ENCODE measurements around the gene ACER3. TPM values are rescaled to one million over a fixed set of nuclear protein-coding genes. Genes with fewer than 3 reads are reported as not detected.

ACER3 gene
- total and polyA plus RNA-seq, 2 donors (not counting 1 experiment from before 2014, with no cell fraction given), result 3.3 to 12.9 TPM

DNA sequence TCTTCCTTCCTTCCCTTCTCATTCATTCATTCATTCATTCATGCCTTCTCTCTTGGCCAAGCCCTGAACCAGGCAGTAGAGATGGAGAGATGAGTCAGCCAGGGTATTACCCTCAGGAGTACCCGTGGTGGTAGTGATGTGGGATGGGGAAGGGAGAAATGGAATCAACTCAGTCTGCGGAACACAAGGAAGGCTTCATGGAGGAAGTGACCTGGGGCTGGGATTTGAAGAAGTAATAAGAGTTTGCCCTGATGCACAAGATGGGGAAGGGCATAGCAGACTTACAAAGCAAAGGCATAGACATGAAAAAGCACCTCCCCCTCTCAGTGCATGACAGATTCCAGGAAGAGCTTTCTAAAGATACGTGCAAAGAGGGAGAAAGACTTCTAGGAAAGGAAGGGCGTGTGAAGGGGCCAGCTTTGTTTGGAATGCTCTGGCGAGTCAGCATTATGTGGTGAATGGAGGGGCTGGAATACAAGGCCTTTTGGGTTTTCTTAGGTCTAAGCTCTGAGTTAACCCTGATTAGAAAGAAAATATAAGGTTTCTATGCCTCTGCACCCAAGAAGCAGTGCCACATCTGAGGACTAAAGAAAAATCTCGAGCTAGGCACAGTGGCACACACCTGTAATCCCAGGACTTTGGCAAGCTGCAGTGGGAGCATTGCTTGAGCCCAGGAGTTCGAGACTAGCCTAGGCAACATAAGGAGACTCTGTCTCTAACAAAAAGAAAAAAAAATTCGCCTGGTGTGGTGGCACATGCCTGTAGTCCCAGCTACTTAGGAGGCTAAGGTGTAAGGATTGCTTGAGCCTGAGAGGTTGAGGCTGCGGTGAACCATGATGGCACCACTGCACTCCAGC is 36.4 kb upstream of the ACER3 start:
- ChIA-PET POLR2A (no interaction called here), CTCF (interaction anchor here (1.0 to 1.7 kb wide), 3 partner anchors 26 to 102 kb away, joined by 3 to 5 read pairs (median 3); no protein-coding TSS in a partner anchor)
- no peaks in the 10 kb centered on the region for H3K9me3 Mint-ChIP-seq (ENCODE audit: insufficient read depth)
- no peak overlapping the region for H3K4me2 ChIP-seq (replicated peaks; ENCODE audit: low read depth, low read length, poor library complexity, severe bottlenecking)
- peaks cover 8% of the 10 kb centered on the region for H3K27me3 Mint-ChIP-seq
- H3K27ac ChIP-seq (ENCODE audit: low read length in 2 of 2), result no peak overlapping the region
- H3K36me3 ChIP-seq (replicated peaks in 1 of 2; ENCODE audit: control extremely low read depth in 1 of 2, control insufficient read depth in 1 of 2, extremely low read depth in 1 of 2, insufficient read depth in 2 of 2, low read length in 1 of 2), result no peaks in the 10 kb centered on the region
- H3K4me3 ChIP-seq (ENCODE audit: control extremely low read depth in 1 of 5, extremely low read depth in 1 of 5, insufficient read depth in 1 of 5, low read depth in 2 of 5, low read length in 4 of 5), result no peak overlapping the region
- H3K4me1 ChIP-seq (ENCODE audit: control insufficient read depth in 2 of 2, insufficient read depth in 2 of 2, low read length in 2 of 2), result peaks cover 0 to 6% of the 10 kb centered on the region in 2 donors
- peaks cover 6% of the 10 kb centered on the region for H3K4me1 Mint-ChIP-seq
- no peak overlapping the region for H2AFZ ChIP-seq (ENCODE audit: insufficient read depth, low read depth, low read length, poor library complexity, severe bottlenecking)
- no peak overlapping the region for H3K4me3 Mint-ChIP-seq
- H3K27me3 ChIP-seq (replicated peaks in 1 of 4; ENCODE audit: control extremely low read depth in 1 of 4, control insufficient read depth in 3 of 4, insufficient read depth in 4 of 4, low read length in 3 of 4), result peaks cover 0 to 2% (median 0%) of the 10 kb centered on the region in 4 experiments
- no peak overlapping the region for H3K9ac ChIP-seq (ENCODE audit: low read length)
- intact Hi-C loops (cut with micrococcal nuclease), result no loop called here
- no peak for TF ChIP-seq EZH2 (IDR thresholded peaks at IDR 0.05; ENCODE audit: borderline replicate concordance, insufficient read depth, low read depth, low read length, poor library complexity, severe bottlenecking)
- no peak for TF ChIP-seq CTCF (IDR thresholded peaks at IDR 0.05)
- peaks cover 0 to 7% (median 0%) of the 10 kb centered on the region in 3 donors for H3K9me3 ChIP-seq (ENCODE audit: control extremely low read depth in 1 of 3, control insufficient read depth in 2 of 3, insufficient read depth in 1 of 3, low read length in 2 of 3)
- no peak overlapping the region for H3K27ac Mint-ChIP-seq
- WGBS (ENCODE audit: insufficient coverage), result 79% methylated on average over 8 of the region's 9 CpGs
- ATAC-seq (ENCODE audit: low read depth), result no peak
- H3K79me2 ChIP-seq (ENCODE audit: control insufficient read depth, insufficient read depth, low read length), result no peaks in the 10 kb centered on the region
- H4K20me1 ChIP-seq (ENCODE audit: control insufficient read depth, insufficient read depth, low read length, poor library complexity, severe bottlenecking), result no peaks in the 10 kb centered on the region
- no peak for DNase-seq
